ENCODE data around the gene GPR107. TPM values are rescaled to one million over a fixed set of nuclear protein-coding genes. Genes with fewer than 3 reads are reported as not detected.
A peak's percentile ranks its signal among the peaks of the same experiment; 100 is the strongest.

The GPR107 gene
- total RNA-seq, 4 donors from 2014 or later: 19.3 to 36.1 (median 28.9) TPM

- peaks cover 0 to 70% (median 0%) of the 10 kb centered on the region in 3 donors for H3K36me3 ChIP-seq
- H3K4me1 ChIP-seq: peaks cover 0 to 16% (median 9%) of the 10 kb centered on the region in 4 donors
- no peak for DNase-seq (ENCODE audit: low spot score in 2 of 2)
- WGBS, 2 donors: 69 to 72% methylated on average over 6 of the region's 6 CpGs
- H3K9me3 ChIP-seq: no peaks in the 10 kb centered on the region
- TF ChIP-seq CTCF (IDR thresholded peaks at IDR 0.05) (no peak), POLR2A (IDR thresholded peaks at IDR 0.05) (no peak), EP300 (IDR thresholded peaks at IDR 0.05) (no peak)
- H3K27me3 ChIP-seq: no peaks in the 10 kb centered on the region
- H3K4me3 ChIP-seq: no peak overlapping the region
- H3K27ac ChIP-seq: no peak overlapping the region
Observed at GRCh38 chr9:130120299-130120587, 66.5 kb downstream of the GPR107 start.

- no peaks in the 10 kb centered on the region for H3K27me3 ChIP-seq
- no peak for DNase-seq (ENCODE audit: low spot score in 2 of 2)
- no peak overlapping the region for H3K4me3 ChIP-seq
- TF ChIP-seq POLR2A (IDR thresholded peaks at IDR 0.05) (no peak), CTCF (IDR thresholded peaks at IDR 0.05) (no peak), EP300 (IDR thresholded peaks at IDR 0.05) (no peak)
- H3K36me3 ChIP-seq: peaks cover 0 to 68% (median 0%) of the 10 kb centered on the region in 3 donors
- no peaks in the 10 kb centered on the region for H3K9me3 ChIP-seq
- WGBS, 2 donors: 75 to 78% methylated on average over 9 of the region's 9 CpGs
- no peak overlapping the region for H3K27ac ChIP-seq
- H3K4me1 ChIP-seq: peaks cover 0 to 16% (median 9%) of the 10 kb centered on the region in 4 donors
Observed at GRCh38 chr9:130120832-130121231, 67.1 kb downstream of the GPR107 start.

- no peak overlapping the region for H3K4me3 ChIP-seq
- peaks cover 0 to 16% (median 9%) of the 10 kb centered on the region in 4 donors for H3K4me1 ChIP-seq
- H3K9me3 ChIP-seq: no peaks in the 10 kb centered on the region
- H3K27me3 ChIP-seq: no peaks in the 10 kb centered on the region
- no peak overlapping the region for H3K27ac ChIP-seq
- peaks cover 0 to 71% (median 2%) of the 10 kb centered on the region in 3 donors for H3K36me3 ChIP-seq
- TF ChIP-seq EP300 (IDR thresholded peaks at IDR 0.05) (no peak), POLR2A (IDR thresholded peaks at IDR 0.05) (no peak), CTCF (IDR thresholded peaks at IDR 0.05) (no peak)
- 73 to 88% methylated on average over 7 of the region's 7 CpGs for WGBS, 2 donors
- no peak for DNase-seq (ENCODE audit: low spot score in 2 of 2)
Observed at GRCh38 chr9:130122456-130122855, 68.8 kb downstream of the GPR107 start.

GRCh38 chr9:130124085-130124860, 70.6 kb downstream of the GPR107 start:
- peaks cover 0 to 81% (median 3%) of the 10 kb centered on the region in 3 donors for H3K36me3 ChIP-seq
- WGBS, 2 donors: 69 to 73% methylated on average over 7 of the region's 7 CpGs
- no peak for DNase-seq (ENCODE audit: low spot score in 2 of 2)
- peaks cover 0 to 15% (median 14%) of the 10 kb centered on the region in 4 donors for H3K4me1 ChIP-seq
- no peak overlapping the region for H3K27ac ChIP-seq
- H3K4me3 ChIP-seq: no peak overlapping the region
- no peaks in the 10 kb centered on the region for H3K27me3 ChIP-seq
- TF ChIP-seq POLR2A (IDR thresholded peaks at IDR 0.05): no peak
- no peak for TF ChIP-seq CTCF (IDR thresholded peaks at IDR 0.05)
- no peak for TF ChIP-seq EP300 (IDR thresholded peaks at IDR 0.05)
- no peaks in the 10 kb centered on the region for H3K9me3 ChIP-seq

GRCh38 chr9:130126721-130127433, 73.2 kb downstream of the GPR107 start:
- 76 to 81% methylated on average over 4 of the region's 4 CpGs for WGBS, 2 donors
- H3K4me1 ChIP-seq: peaks cover 0 to 21% (median 19%) of the 10 kb centered on the region in 4 donors
- H3K27ac ChIP-seq: peak overlapping the region in 1 of 4 donors; percentile 6
- no peaks in the 10 kb centered on the region for H3K27me3 ChIP-seq
- peaks cover 0 to 77% (median 3%) of the 10 kb centered on the region in 3 donors for H3K36me3 ChIP-seq
- no peaks in the 10 kb centered on the region for H3K9me3 ChIP-seq
- no peak for TF ChIP-seq CTCF (IDR thresholded peaks at IDR 0.05)
- TF ChIP-seq POLR2A (IDR thresholded peaks at IDR 0.05): no peak
- no peak for TF ChIP-seq EP300 (IDR thresholded peaks at IDR 0.05)
- no peak for DNase-seq (ENCODE audit: low spot score in 2 of 2)
- H3K4me3 ChIP-seq: no peak overlapping the region
